ENCODE measurements around the gene PCLAF.
A peak's percentile ranks its signal among the peaks of the same experiment; 100 is the strongest.

GRCh38 chr15:64426845-64427465 lies 45.7 kb upstream of the PCLAF start:
- TF ChIP-seq CTCF (IDR thresholded peaks at IDR 0.05; ENCODE audit: low read depth, low read length, missing input control) (peak; percentile 19), RAD21 (IDR thresholded peaks at IDR 0.05) (peak; percentile 76), JUND (IDR thresholded peaks at IDR 0.05) (no peak), ZBTB33 (IDR thresholded peaks at IDR 0.05) (no peak), HNF4A (conservative IDR thresholded peaks at IDR 0.05) (no peak), TAF1 (conservative IDR thresholded peaks at IDR 0.05) (no peak), REST (IDR thresholded peaks at IDR 0.05) (no peak)

All from liver (tissue), 3 donors.